ENCODE results near the gene RPL36. TPM values are rescaled to one million over a fixed set of nuclear protein-coding genes. Genes with fewer than 3 reads are reported as not detected.
A peak's percentile ranks its signal among the peaks of the same experiment; 100 is the strongest.

The RPL36 gene
- total and polyA plus RNA-seq, 2 of the 8 experiments (the other 6 are each of a cell fraction or from before 2014, with no cell fraction given): 951 to 1,075 TPM

DNA sequence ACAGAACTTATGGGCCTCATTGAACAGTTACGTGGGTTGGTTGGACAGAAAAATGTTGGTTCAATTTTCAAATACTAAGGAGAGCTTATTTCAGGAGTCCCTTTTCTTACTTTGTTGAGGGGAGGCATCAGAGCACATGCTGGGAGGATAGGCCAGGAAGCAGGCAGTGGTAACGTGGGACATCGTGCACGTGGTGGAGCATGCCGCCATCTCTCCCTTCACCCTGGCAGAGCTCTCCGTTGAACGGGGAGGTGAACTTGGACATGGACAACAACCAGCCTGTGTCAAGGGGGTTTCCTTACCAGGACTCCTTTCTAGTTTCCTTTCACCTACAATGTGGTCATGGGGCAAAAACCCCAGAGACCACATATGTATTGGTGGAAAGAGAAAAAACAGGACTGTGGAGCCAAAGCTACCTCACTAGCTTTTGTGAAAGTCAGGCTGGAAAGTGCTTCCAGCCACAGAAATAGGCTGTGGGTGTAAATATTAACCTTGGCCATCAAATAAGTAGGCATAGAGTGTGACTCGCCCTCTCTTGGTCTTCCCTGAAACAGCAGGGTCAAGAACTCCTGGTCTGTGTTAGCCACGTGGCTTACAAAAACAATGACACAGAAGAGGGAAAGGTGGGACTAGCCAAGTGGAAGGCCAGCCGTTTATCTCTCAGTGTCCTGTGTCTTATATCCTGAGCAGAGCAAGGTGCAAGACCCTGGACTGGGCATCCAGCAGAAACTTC, 24.1 kb upstream of the RPL36 start:
- H3K36me3 ChIP-seq (ENCODE audit: control insufficient read depth in 2 of 4, insufficient read depth in 4 of 4, low read length in 3 of 4): peaks cover 45 to 86% (median 66%) of the 10 kb centered on the region in 4 experiments

More for the DNA sequence above, 24.1 kb upstream of the RPL36 start:
- Histone ChIP-seq H4K20me1 (replicated peaks in 1 of 2; ENCODE audit: control insufficient read depth in 1 of 2, insufficient read depth in 2 of 2, low read length in 2 of 2) (peaks cover 3 to 12% of the 10 kb centered on the region in 2 experiments), H3K56ac (replicated peaks; ENCODE audit: insufficient read length, low read depth, low read length) (no peak overlapping the region), H3K27ac (ENCODE audit: low read depth, low read length) (no peak overlapping the region), H3K9me3 (ENCODE audit: insufficient read depth in 2 of 2, low read depth in 1 of 2, low read length in 1 of 2) (no peaks in the 10 kb centered on the region), H3K18ac (ENCODE audit: extremely low read depth, low read length) (no peak overlapping the region), H2AFZ (ENCODE audit: low read length) (no peak overlapping the region), H3K9ac (replicated peaks in 1 of 4; ENCODE audit: extremely low read depth in 1 of 4, low read depth in 3 of 4, low read length in 3 of 4) (no peak overlapping the region), H3K4me1 (replicated peaks in 1 of 4; ENCODE audit: control insufficient read depth in 3 of 4, insufficient read depth in 4 of 4, low read length in 3 of 4) (peaks cover 0 to 9% (median 5%) of the 10 kb centered on the region in 4 experiments; a peak in 5 of 7 replicates), H2BK120ac (replicated peaks; ENCODE audit: low read depth, low read length) (no peak overlapping the region), H2BK20ac (ENCODE audit: low read length) (no peak overlapping the region), H3K14ac (ENCODE audit: insufficient read length) (no peak overlapping the region), H3K27me3 (replicated peaks in 1 of 4; ENCODE audit: control insufficient read depth in 3 of 4, extremely low read depth in 1 of 4, insufficient read depth in 3 of 4, low read length in 3 of 4) (no peaks in the 10 kb centered on the region), H3K79me2 (ENCODE audit: control insufficient read depth in 1 of 2, insufficient read depth in 2 of 2, low read length in 2 of 2) (no peaks in the 10 kb centered on the region), H3K79me1 (ENCODE audit: low read depth, low read length) (0 out of 2 replicates have a peak, but pooled peaks cover 3% of the 10 kb centered on the region), H4K91ac (replicated peaks; ENCODE audit: insufficient read length, low read length) (no peak overlapping the region), H4K5ac (ENCODE audit: insufficient read length, low read depth, low read length) (no peak overlapping the region), H3K4me2 (ENCODE audit: insufficient read depth in 1 of 2, low read depth in 2 of 2, low read length in 2 of 2) (no peak overlapping the region), H2AK5ac (ENCODE audit: low read depth, low read length) (no peak overlapping the region), H4K8ac (ENCODE audit: extremely low read depth, insufficient read depth, low read length) (no peak overlapping the region; the same call in 1 of the 2 replicates), H3K23me2 (ENCODE audit: low read depth, low read length) (no peaks in the 10 kb centered on the region), H2BK12ac (ENCODE audit: low read depth, low read length) (no peak overlapping the region), H3K4ac (replicated peaks; ENCODE audit: insufficient read length, low read depth, low read length) (no peak overlapping the region), H2BK15ac (ENCODE audit: low read length) (no peak overlapping the region), H2BK5ac (ENCODE audit: low read depth, low read length) (no peak overlapping the region), H3K4me3 (ENCODE audit: extremely low read depth in 1 of 4, insufficient read depth in 2 of 4, low read depth in 3 of 4, low read length in 4 of 4) (no peak overlapping the region), H3K23ac (ENCODE audit: insufficient read length) (no peak overlapping the region)
- POLR2A ChIA-PET (ENCODE audit: partially characterized antibody): interaction anchor here (0.8 to 4.1 kb wide), 9 partner anchors 8 to 52 kb away, joined by 3 to 17 read pairs (median 4); partner anchors contain the start of genes SAFB and SAFB2
- no peak for FAIRE-seq
- TF ChIP-seq TEAD4 (IDR thresholded peaks at IDR 0.05; ENCODE audit: low read depth, low read length): no peak
- TF ChIP-seq, protein P1, sequence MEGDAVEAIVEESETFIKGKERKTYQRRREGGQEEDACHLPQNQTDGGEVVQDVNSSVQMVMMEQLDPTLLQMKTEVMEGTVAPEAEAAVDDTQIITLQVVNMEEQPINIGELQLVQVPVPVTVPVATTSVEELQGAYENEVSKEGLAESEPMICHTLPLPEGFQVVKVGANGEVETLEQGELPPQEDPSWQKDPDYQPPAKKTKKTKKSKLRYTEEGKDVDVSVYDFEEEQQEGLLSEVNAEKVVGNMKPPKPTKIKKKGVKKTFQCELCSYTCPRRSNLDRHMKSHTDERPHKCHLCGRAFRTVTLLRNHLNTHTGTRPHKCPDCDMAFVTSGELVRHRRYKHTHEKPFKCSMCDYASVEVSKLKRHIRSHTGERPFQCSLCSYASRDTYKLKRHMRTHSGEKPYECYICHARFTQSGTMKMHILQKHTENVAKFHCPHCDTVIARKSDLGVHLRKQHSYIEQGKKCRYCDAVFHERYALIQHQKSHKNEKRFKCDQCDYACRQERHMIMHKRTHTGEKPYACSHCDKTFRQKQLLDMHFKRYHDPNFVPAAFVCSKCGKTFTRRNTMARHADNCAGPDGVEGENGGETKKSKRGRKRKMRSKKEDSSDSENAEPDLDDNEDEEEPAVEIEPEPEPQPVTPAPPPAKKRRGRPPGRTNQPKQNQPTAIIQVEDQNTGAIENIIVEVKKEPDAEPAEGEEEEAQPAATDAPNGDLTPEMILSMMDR (IDR thresholded peaks at IDR 0.05; ENCODE audit: control extremely low read depth in 1 of 3, insufficient read depth in 1 of 3, low read depth in 1 of 3, low read length in 3 of 3): peak in 1 of 3 experiments; percentile 15; a peak in 1 of 4 replicates
- TF ChIP-seq POLR2AphosphoS5 (IDR thresholded peaks at IDR 0.05; ENCODE audit: low read depth, low read length): peak; percentile 22; the same call in 1 of the 2 replicates
- 0 out of 2 replicates have a peak, but pooled peaks have one; percentile 7 for TF ChIP-seq BACH1 (IDR thresholded peaks at IDR 0.05; ENCODE audit: low read length)
- no peak for DNase-seq (ENCODE audit: low read depth in 1 of 2, low spot score in 2 of 2)
- CTCF ChIA-PET (ENCODE audit: partially characterized antibody): interaction anchor here (0.8 to 2.3 kb wide), 8 partner anchors 10 to 283 kb away, joined by 3 to 11 read pairs (median 3); partner anchors contain the start of gene RPL36
- WGBS, 2 experiments (ENCODE audit: extremely low coverage in 1 of 2, insufficient coverage in 1 of 2, insufficient read length in 1 of 2, insufficient replicate concordance in 2 of 2, low coverage in 1 of 2, low lambda C conversion rate in 2 of 2, missing lambda C conversion rate in 1 of 2): 91% methylated on average over 10 of the region's 10 CpGs; no CpG with 5 or more reads in 1 of the 2 experiments
